ENCODE measurements around the gene RNF32. TPM values are rescaled to one million over a fixed set of nuclear protein-coding genes. Genes with fewer than 3 reads are reported as not detected.

The RNF32 gene
- total and polyA plus RNA-seq, 2 of the 13 experiments (the other 11 are each of a cell fraction or from before 2014, with no cell fraction given) = not detected

DNA sequence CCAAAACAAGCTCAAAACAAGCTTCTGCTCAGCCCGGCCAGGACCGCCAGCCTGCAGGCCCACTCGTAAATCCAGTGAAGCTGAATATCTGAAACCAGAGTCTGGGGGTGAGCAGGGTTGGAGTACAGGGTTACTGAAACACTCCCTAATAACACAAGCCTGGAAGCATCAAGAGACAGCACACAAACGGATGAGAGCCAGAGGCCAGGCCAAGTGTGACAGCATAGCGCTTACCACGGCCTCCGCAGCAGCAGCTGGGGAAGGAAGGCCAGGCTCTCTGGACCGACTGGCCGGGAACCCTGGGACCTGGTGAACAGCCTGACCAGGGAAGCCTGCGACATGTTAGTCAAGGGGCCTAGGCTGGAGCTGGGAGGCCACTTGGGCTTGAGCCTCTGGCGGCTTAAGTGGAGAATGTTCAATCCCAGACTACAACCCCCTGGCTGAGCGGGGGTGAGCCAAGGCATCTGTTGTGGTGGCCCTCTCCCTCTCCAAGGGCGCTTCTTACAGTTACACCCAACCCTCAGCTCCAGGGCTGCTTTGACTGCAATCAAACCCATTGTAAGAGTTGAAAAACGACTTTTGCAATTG lies 21.7 kb upstream of the RNF32 start:
- H3K27ac ChIP-seq (ENCODE audit: extremely low read length, insufficient read depth, low read length) = no peak overlapping the region
- no peak for FAIRE-seq
- peaks cover 54% of the 10 kb centered on the region for H3K4me1 ChIP-seq (ENCODE audit: insufficient read depth, low read length)
- no peak for ATAC-seq
- peaks cover 10% of the 10 kb centered on the region for H3K9me3 ChIP-seq (ENCODE audit: low read length)
- intact Hi-C loops (cut with micrococcal nuclease; ENCODE audit: unreplicated experiment) (no loop called here), in situ Hi-C loops (cut with HindIII; ENCODE audit: extremely low pct_ligation_motif_present, low pct_unique_long_range_greater_than_20kb) (loop anchor here (5.0 kb wide), 1 partner anchor 102 kb away; no protein-coding TSS in a partner anchor)
- H3K36me3 ChIP-seq (replicated peaks in 1 of 2; ENCODE audit: control insufficient read depth in 1 of 2, insufficient read depth in 2 of 2, low read length in 2 of 2) = no peaks in the 10 kb centered on the region
- no peak for DNase-seq (ENCODE audit: low spot score)
- no peak overlapping the region for H3K9ac ChIP-seq (ENCODE audit: insufficient read depth, low read depth, low read length)
- no peak overlapping the region for H3K4me2 ChIP-seq (ENCODE audit: low read depth, low read length)
- WGBS (ENCODE audit: low lambda C conversion rate) = 95% methylated on average over 7 of the region's 14 CpGs
- H3K27me3 ChIP-seq (ENCODE audit: control insufficient read depth in 1 of 2, insufficient read depth in 2 of 2, low read length in 2 of 2) = no peaks in the 10 kb centered on the region
- H3K4me3 ChIP-seq (replicated peaks in 1 of 3; ENCODE audit: insufficient read depth in 1 of 3, low read depth in 2 of 3, low read length in 3 of 3) = no peak overlapping the region
- H4K20me1 ChIP-seq (ENCODE audit: insufficient read depth, low read length) = no peaks in the 10 kb centered on the region
- no TSS peak for BruUV-seq (replicated peaks)
- TF ChIP-seq, protein P1, sequence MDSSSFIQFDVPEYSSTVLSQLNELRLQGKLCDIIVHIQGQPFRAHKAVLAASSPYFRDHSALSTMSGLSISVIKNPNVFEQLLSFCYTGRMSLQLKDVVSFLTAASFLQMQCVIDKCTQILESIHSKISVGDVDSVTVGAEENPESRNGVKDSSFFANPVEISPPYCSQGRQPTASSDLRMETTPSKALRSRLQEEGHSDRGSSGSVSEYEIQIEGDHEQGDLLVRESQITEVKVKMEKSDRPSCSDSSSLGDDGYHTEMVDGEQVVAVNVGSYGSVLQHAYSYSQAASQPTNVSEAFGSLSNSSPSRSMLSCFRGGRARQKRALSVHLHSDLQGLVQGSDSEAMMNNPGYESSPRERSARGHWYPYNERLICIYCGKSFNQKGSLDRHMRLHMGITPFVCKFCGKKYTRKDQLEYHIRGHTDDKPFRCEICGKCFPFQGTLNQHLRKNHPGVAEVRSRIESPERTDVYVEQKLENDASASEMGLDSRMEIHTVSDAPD (CRISPR knock-in tag; IDR thresholded peaks at IDR 0.05) = no peak
- TF ChIP-seq, protein P2, sequence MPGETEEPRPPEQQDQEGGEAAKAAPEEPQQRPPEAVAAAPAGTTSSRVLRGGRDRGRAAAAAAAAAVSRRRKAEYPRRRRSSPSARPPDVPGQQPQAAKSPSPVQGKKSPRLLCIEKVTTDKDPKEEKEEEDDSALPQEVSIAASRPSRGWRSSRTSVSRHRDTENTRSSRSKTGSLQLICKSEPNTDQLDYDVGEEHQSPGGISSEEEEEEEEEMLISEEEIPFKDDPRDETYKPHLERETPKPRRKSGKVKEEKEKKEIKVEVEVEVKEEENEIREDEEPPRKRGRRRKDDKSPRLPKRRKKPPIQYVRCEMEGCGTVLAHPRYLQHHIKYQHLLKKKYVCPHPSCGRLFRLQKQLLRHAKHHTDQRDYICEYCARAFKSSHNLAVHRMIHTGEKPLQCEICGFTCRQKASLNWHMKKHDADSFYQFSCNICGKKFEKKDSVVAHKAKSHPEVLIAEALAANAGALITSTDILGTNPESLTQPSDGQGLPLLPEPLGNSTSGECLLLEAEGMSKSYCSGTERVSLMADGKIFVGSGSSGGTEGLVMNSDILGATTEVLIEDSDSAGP (CRISPR knock-in tag; IDR thresholded peaks at IDR 0.05; ENCODE audit: borderline replicate concordance) = 0 out of 2 replicates have a peak, but pooled peaks have one; percentile 19
- TF ChIP-seq ZNF570 (CRISPR knock-in tag; IDR thresholded peaks at IDR 0.05; ENCODE audit: borderline replicate concordance) = no peak
- TF ChIP-seq STAT5B (CRISPR knock-in tag; IDR thresholded peaks at IDR 0.05) = no peak
- no peak for TF ChIP-seq SAP130 (CRISPR knock-in tag; IDR thresholded peaks at IDR 0.05; ENCODE audit: low read depth)
- TF ChIP-seq, protein P3, sequence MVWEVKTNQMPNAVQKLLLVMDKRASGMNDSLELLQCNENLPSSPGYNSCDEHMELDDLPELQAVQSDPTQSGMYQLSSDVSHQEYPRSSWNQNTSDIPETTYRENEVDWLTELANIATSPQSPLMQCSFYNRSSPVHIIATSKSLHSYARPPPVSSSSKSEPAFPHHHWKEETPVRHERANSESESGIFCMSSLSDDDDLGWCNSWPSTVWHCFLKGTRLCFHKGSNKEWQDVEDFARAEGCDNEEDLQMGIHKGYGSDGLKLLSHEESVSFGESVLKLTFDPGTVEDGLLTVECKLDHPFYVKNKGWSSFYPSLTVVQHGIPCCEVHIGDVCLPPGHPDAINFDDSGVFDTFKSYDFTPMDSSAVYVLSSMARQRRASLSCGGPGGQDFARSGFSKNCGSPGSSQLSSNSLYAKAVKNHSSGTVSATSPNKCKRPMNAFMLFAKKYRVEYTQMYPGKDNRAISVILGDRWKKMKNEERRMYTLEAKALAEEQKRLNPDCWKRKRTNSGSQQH (CRISPR knock-in tag; IDR thresholded peaks at IDR 0.05; ENCODE audit: low read depth) = no peak
- TF ChIP-seq ZBTB38 (CRISPR knock-in tag; IDR thresholded peaks at IDR 0.05) = peak; percentile 75
- TF ChIP-seq, protein P4, sequence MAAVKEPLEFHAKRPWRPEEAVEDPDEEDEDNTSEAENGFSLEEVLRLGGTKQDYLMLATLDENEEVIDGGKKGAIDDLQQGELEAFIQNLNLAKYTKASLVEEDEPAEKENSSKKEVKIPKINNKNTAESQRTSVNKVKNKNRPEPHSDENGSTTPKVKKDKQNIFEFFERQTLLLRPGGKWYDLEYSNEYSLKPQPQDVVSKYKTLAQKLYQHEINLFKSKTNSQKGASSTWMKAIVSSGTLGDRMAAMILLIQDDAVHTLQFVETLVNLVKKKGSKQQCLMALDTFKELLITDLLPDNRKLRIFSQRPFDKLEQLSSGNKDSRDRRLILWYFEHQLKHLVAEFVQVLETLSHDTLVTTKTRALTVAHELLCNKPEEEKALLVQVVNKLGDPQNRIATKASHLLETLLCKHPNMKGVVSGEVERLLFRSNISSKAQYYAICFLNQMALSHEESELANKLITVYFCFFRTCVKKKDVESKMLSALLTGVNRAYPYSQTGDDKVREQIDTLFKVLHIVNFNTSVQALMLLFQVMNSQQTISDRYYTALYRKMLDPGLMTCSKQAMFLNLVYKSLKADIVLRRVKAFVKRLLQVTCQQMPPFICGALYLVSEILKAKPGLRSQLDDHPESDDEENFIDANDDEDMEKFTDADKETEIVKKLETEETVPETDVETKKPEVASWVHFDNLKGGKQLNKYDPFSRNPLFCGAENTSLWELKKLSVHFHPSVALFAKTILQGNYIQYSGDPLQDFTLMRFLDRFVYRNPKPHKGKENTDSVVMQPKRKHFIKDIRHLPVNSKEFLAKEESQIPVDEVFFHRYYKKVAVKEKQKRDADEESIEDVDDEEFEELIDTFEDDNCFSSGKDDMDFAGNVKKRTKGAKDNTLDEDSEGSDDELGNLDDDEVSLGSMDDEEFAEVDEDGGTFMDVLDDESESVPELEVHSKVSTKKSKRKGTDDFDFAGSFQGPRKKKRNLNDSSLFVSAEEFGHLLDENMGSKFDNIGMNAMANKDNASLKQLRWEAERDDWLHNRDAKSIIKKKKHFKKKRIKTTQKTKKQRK (IDR thresholded peaks at IDR 0.05; ENCODE audit: low read length) = no peak
- TF ChIP-seq, protein P5, sequence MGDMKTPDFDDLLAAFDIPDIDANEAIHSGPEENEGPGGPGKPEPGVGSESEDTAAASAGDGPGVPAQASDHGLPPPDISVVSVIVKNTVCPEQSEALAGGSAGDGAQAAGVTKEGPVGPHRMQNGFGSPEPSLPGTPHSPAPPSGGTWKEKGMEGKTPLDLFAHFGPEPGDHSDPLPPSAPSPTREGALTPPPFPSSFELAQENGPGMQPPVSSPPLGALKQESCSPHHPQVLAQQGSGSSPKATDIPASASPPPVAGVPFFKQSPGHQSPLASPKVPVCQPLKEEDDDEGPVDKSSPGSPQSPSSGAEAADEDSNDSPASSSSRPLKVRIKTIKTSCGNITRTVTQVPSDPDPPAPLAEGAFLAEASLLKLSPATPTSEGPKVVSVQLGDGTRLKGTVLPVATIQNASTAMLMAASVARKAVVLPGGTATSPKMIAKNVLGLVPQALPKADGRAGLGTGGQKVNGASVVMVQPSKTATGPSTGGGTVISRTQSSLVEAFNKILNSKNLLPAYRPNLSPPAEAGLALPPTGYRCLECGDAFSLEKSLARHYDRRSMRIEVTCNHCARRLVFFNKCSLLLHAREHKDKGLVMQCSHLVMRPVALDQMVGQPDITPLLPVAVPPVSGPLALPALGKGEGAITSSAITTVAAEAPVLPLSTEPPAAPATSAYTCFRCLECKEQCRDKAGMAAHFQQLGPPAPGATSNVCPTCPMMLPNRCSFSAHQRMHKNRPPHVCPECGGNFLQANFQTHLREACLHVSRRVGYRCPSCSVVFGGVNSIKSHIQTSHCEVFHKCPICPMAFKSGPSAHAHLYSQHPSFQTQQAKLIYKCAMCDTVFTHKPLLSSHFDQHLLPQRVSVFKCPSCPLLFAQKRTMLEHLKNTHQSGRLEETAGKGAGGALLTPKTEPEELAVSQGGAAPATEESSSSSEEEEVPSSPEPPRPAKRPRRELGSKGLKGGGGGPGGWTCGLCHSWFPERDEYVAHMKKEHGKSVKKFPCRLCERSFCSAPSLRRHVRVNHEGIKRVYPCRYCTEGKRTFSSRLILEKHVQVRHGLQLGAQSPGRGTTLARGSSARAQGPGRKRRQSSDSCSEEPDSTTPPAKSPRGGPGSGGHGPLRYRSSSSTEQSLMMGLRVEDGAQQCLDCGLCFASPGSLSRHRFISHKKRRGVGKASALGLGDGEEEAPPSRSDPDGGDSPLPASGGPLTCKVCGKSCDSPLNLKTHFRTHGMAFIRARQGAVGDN (CRISPR knock-in tag; IDR thresholded peaks at IDR 0.05) = peak; percentile 45
- H2AFZ ChIP-seq (ENCODE audit: low read length) = no peak overlapping the region
- CTCF ChIA-PET (ENCODE audit: low intra/inter-chr PET ratio, low total read pairs) = no interaction called here
- POLR2A ChIA-PET = interaction anchor here (0.9 to 2.1 kb wide), 2 partner anchors 10 to 25 kb away, joined by 3 to 12 read pairs; no protein-coding TSS in a partner anchor
- H3K79me2 ChIP-seq (ENCODE audit: insufficient read depth, low read length) = no peaks in the 10 kb centered on the region

Data from HepG2 (cell line).